Measurements from ENCODE around the gene PCNT. TPM values are rescaled to one million over a fixed set of nuclear protein-coding genes. Genes with fewer than 3 reads are reported as not detected.

The PCNT gene
- total RNA-seq, 4 donors from 2014 or later, result 30.3 to 44.0 (median 33.3) TPM

- DNase-seq (ENCODE audit: low spot score in 2 of 2), result no peak
- H3K4me3 ChIP-seq (ENCODE audit: low read depth, poor library complexity, severe bottlenecking), result no peak overlapping the region
- intact Hi-C loops (cut with DNase I; ENCODE audit: low total_unique reads), result no loop called here
- TF ChIP-seq POLR2A (IDR thresholded peaks at IDR 0.05) (no peak), CTCF (IDR thresholded peaks at IDR 0.05) (no peak)
Measured at GRCh38 chr21:46311568-46311967, 12.4 kb upstream of the PCNT start.

GRCh38 chr21:46312949-46313348, 11.0 kb upstream of the PCNT start:
- intact Hi-C loops (cut with DNase I; ENCODE audit: low total_unique reads), result no loop called here
- H3K4me3 ChIP-seq (ENCODE audit: low read depth, poor library complexity, severe bottlenecking), result no peak overlapping the region
- TF ChIP-seq POLR2A (IDR thresholded peaks at IDR 0.05) (no peak), CTCF (IDR thresholded peaks at IDR 0.05) (no peak)
- no peak for DNase-seq (ENCODE audit: low spot score in 2 of 2)
- WGBS, 2 donors, result 94 to 96% methylated on average over 5 of the region's 5 CpGs

GRCh38 chr21:46314441-46315020, 9.4 kb upstream of the PCNT start:
- 93 to 97% methylated on average over 20 to 22 of the region's 22 CpGs for WGBS, 2 donors
- intact Hi-C loops (cut with DNase I; ENCODE audit: low total_unique reads), result no loop called here
- no peak for DNase-seq (ENCODE audit: low spot score in 2 of 2)
- TF ChIP-seq POLR2A (IDR thresholded peaks at IDR 0.05) (no peak), CTCF (IDR thresholded peaks at IDR 0.05) (no peak)
- H3K4me3 ChIP-seq (ENCODE audit: low read depth, poor library complexity, severe bottlenecking), result no peak overlapping the region

- no peak for DNase-seq (ENCODE audit: low spot score in 2 of 2)
- 94% methylated on average over 14 of the region's 14 CpGs for WGBS, 2 donors
- no peak for TF ChIP-seq POLR2A (IDR thresholded peaks at IDR 0.05)
- TF ChIP-seq CTCF (IDR thresholded peaks at IDR 0.05), result no peak
- intact Hi-C loops (cut with DNase I; ENCODE audit: low total_unique reads), result no loop called here
- no peak overlapping the region for H3K4me3 ChIP-seq (ENCODE audit: low read depth, poor library complexity, severe bottlenecking)
Measured at GRCh38 chr21:46316708-46317324, 7.1 kb upstream of the PCNT start.

GRCh38 chr21:46317710-46318463, 6.1 kb upstream of the PCNT start:
- no peak for TF ChIP-seq POLR2A (IDR thresholded peaks at IDR 0.05)
- TF ChIP-seq CTCF (IDR thresholded peaks at IDR 0.05), result no peak
- H3K4me3 ChIP-seq (ENCODE audit: low read depth, poor library complexity, severe bottlenecking), result no peak overlapping the region
- DNase-seq (ENCODE audit: low spot score in 2 of 2), result no peak
- 79 to 86% methylated on average over 8 to 18 of the region's 20 CpGs for WGBS, 2 donors
- intact Hi-C loops (cut with DNase I; ENCODE audit: low total_unique reads), result no loop called here

Measured in lower leg skin (tissue), 4 donors.